ENCODE results near the gene PACRG. TPM values are rescaled to one million over a fixed set of nuclear protein-coding genes. Genes with fewer than 3 reads are reported as not detected.

PACRG gene
- total and polyA plus RNA-seq, 2 experiments from 2014 or later = 0.17 to 0.68 TPM

DNA sequence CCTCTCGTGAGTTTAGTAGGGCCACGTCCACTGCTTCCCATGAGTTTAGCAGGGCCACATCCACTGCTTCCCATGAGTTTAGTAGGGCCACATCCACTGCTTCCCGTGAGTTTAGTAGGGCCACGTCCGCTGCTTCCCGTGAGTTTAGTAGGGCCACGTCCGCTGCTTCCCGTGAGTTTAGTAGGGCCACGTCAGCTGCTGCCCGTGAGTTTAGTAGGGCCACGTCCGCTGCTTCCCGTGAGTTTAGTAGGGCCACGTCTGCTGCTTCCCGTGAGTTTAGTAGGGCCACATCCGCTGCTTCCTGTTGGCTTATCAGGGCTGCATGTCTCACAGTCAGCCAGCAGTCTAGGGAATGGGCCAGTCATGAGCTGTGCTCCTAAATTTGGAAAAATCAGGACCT lies 573.1 kb downstream of the PACRG start:
- H3K9me3 Mint-ChIP-seq = no peaks in the 10 kb centered on the region
- Histone ChIP-seq H3K9me2 (ENCODE audit: insufficient read depth) (peaks cover 3% of the 10 kb centered on the region; the same call in 1 of the 2 replicates), H4K20me1 (replicated peaks; ENCODE audit: insufficient read depth) (no peaks in the 10 kb centered on the region), H3K4me3 (no peak overlapping the region), H3K4me2 (no peak overlapping the region), H3K4me1 (ENCODE audit: insufficient read depth) (no peaks in the 10 kb centered on the region), H2AFZ (no peak overlapping the region), H3F3A (replicated peaks; ENCODE audit: low read depth) (no peaks in the 10 kb centered on the region), H3K27me3 (ENCODE audit: insufficient read depth) (no peaks in the 10 kb centered on the region), H3K27ac (ENCODE audit: low read depth) (no peak overlapping the region), H3K36me3 (ENCODE audit: insufficient read depth) (no peaks in the 10 kb centered on the region), H3K79me2 (replicated peaks; ENCODE audit: insufficient read depth) (no peaks in the 10 kb centered on the region)
- no peak overlapping the region for H3K4me3 Mint-ChIP-seq
- H3K27ac Mint-ChIP-seq = no peak overlapping the region
- H3K27me3 Mint-ChIP-seq (ENCODE audit: insufficient read depth, low read depth, poor library complexity) = peaks cover 7% of the 10 kb centered on the region
- no peak for ATAC-seq
- H3K36me3 Mint-ChIP-seq (ENCODE audit: low read depth) = no peaks in the 10 kb centered on the region
- TF ChIP-seq ZNF114 (CRISPR knock-in tag; IDR thresholded peaks at IDR 0.05) = no peak
- peaks cover 2% of the 10 kb centered on the region; the same call in 1 of the 3 replicates for H3K4me1 Mint-ChIP-seq
- no peak for DNase-seq (ENCODE audit: low spot score)

DNA sequence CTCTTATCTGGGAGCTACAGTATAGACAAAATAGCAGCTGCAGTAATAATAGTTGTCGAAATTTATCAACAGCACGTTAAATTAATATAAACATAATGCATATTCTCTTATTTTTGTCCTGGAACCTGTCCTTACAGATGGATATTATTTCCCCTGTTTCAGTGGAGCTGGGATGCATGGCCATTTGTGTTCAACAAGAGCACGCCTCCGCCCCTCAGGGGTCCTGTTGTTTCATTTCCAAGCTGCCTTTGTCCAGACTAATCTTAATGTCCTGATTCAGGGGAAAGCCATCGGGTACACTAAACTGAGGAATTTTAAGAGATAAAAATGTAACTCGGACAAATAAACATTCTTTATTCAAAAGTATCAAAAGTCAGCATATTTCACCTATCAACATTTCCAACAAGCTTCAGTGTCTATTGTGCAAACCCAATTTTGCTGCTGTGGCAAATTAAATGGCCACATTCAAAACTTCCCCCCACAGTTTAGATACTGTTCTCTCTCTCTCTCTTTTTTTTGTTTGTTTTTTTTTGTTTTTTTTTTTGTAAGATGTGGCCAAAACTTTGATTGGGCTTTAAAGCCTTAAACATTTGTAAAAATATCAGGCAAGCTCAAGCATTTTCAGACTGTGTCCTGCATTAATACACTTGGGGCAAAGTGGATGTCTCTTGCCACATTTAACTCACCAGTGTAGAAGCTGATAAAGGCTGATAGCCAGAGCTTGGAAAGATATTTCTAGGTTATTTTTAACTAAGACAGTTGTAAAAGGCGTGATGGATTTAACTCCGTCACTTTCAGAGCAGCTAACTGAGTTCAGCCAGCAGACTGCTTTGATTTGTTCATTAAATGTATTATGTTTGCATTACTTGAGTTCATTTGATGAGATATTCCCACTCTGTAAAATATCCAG lies 574.2 kb downstream of the PACRG start:
- H3K79me2 ChIP-seq (replicated peaks; ENCODE audit: insufficient read depth) = no peaks in the 10 kb centered on the region
- no peak overlapping the region for H3K4me3 ChIP-seq
- ATAC-seq (no peak), DNase-seq (ENCODE audit: low spot score) (no peak)
- Mint-ChIP-seq H3K4me1 (peaks cover 2% of the 10 kb centered on the region; the same call in 1 of the 3 replicates), H3K36me3 (ENCODE audit: low read depth) (no peaks in the 10 kb centered on the region), H3K27me3 (ENCODE audit: insufficient read depth, low read depth, poor library complexity) (peaks cover 7% of the 10 kb centered on the region), H3K4me3 (no peak overlapping the region), H3K9me3 (no peaks in the 10 kb centered on the region), H3K27ac (no peak overlapping the region)
- H3F3A ChIP-seq (replicated peaks; ENCODE audit: low read depth) = no peaks in the 10 kb centered on the region
- no peaks in the 10 kb centered on the region for H3K27me3 ChIP-seq (ENCODE audit: insufficient read depth)
- no peak overlapping the region for H3K27ac ChIP-seq (ENCODE audit: low read depth)
- H3K36me3 ChIP-seq (ENCODE audit: insufficient read depth) = no peaks in the 10 kb centered on the region
- H4K20me1 ChIP-seq (replicated peaks; ENCODE audit: insufficient read depth) = no peaks in the 10 kb centered on the region
- H3K4me1 ChIP-seq (ENCODE audit: insufficient read depth) = no peaks in the 10 kb centered on the region
- H3K4me2 ChIP-seq = no peak overlapping the region
- H3K9me2 ChIP-seq (ENCODE audit: insufficient read depth) = peaks cover 3% of the 10 kb centered on the region; the same call in 1 of the 2 replicates
- no peak overlapping the region for H2AFZ ChIP-seq
- TF ChIP-seq, protein P1, sequence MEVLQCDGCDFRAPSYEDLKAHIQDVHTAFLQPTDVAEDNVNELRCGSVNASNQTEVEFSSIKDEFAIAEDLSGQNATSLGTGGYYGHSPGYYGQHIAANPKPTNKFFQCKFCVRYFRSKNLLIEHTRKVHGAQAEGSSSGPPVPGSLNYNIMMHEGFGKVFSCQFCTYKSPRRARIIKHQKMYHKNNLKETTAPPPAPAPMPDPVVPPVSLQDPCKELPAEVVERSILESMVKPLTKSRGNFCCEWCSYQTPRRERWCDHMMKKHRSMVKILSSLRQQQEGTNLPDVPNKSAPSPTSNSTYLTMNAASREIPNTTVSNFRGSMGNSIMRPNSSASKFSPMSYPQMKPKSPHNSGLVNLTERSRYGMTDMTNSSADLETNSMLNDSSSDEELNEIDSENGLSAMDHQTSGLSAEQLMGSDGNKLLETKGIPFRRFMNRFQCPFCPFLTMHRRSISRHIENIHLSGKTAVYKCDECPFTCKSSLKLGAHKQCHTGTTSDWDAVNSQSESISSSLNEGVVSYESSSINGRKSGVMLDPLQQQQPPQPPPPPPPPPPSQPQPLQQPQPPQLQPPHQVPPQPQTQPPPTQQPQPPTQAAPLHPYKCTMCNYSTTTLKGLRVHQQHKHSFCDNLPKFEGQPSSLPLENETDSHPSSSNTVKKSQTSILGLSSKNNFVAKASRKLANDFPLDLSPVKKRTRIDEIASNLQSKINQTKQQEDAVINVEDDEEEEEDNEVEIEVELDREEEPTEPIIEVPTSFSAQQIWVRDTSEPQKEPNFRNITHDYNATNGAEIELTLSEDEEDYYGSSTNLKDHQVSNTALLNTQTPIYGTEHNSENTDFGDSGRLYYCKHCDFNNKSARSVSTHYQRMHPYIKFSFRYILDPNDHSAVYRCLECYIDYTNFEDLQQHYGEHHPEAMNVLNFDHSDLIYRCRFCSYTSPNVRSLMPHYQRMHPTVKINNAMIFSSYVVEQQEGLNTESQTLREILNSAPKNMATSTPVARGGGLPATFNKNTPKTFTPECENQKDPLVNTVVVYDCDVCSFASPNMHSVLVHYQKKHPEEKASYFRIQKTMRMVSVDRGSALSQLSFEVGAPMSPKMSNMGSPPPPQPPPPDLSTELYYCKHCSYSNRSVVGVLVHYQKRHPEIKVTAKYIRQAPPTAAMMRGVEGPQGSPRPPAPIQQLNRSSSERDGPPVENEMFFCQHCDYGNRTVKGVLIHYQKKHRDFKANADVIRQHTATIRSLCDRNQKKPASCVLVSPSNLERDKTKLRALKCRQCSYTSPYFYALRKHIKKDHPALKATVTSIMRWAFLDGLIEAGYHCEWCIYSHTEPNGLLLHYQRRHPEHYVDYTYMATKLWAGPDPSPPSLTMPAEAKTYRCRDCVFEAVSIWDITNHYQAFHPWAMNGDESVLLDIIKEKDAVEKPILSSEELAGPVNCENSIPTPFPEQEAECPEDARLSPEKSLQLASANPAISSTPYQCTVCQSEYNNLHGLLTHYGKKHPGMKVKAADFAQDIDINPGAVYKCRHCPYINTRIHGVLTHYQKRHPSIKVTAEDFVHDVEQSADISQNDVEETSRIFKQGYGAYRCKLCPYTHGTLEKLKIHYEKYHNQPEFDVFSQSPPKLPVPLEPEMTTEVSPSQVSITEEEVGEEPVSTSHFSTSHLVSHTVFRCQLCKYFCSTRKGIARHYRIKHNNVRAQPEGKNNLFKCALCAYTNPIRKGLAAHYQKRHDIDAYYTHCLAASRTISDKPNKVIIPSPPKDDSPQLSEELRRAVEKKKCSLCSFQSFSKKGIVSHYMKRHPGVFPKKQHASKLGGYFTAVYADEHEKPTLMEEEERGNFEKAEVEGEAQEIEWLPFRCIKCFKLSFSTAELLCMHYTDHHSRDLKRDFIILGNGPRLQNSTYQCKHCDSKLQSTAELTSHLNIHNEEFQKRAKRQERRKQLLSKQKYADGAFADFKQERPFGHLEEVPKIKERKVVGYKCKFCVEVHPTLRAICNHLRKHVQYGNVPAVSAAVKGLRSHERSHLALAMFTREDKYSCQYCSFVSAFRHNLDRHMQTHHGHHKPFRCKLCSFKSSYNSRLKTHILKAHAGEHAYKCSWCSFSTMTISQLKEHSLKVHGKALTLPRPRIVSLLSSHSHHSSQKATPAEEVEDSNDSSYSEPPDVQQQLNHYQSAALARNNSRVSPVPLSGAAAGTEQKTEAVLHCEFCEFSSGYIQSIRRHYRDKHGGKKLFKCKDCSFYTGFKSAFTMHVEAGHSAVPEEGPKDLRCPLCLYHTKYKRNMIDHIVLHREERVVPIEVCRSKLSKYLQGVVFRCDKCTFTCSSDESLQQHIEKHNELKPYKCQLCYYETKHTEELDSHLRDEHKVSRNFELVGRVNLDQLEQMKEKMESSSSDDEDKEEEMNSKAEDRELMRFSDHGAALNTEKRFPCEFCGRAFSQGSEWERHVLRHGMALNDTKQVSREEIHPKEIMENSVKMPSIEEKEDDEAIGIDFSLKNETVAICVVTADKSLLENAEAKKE (CRISPR knock-in tag; IDR thresholded peaks at IDR 0.05) = no peak
- TF ChIP-seq, protein P2, sequence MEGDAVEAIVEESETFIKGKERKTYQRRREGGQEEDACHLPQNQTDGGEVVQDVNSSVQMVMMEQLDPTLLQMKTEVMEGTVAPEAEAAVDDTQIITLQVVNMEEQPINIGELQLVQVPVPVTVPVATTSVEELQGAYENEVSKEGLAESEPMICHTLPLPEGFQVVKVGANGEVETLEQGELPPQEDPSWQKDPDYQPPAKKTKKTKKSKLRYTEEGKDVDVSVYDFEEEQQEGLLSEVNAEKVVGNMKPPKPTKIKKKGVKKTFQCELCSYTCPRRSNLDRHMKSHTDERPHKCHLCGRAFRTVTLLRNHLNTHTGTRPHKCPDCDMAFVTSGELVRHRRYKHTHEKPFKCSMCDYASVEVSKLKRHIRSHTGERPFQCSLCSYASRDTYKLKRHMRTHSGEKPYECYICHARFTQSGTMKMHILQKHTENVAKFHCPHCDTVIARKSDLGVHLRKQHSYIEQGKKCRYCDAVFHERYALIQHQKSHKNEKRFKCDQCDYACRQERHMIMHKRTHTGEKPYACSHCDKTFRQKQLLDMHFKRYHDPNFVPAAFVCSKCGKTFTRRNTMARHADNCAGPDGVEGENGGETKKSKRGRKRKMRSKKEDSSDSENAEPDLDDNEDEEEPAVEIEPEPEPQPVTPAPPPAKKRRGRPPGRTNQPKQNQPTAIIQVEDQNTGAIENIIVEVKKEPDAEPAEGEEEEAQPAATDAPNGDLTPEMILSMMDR (conservative IDR thresholded peaks at IDR 0.05; ENCODE audit: low read depth in 2 of 2) = no peak
- TF ChIP-seq EZH2 (IDR thresholded peaks at IDR 0.05; ENCODE audit: low read depth, unreplicated experiment) (no peak), CREB1 (CRISPR knock-in tag; IDR thresholded peaks at IDR 0.05; ENCODE audit: low read depth) (no peak), EZH2phosphoT487 (IDR thresholded peaks at IDR 0.05; ENCODE audit: unreplicated experiment) (no peak)
- TF ChIP-seq, protein P3, sequence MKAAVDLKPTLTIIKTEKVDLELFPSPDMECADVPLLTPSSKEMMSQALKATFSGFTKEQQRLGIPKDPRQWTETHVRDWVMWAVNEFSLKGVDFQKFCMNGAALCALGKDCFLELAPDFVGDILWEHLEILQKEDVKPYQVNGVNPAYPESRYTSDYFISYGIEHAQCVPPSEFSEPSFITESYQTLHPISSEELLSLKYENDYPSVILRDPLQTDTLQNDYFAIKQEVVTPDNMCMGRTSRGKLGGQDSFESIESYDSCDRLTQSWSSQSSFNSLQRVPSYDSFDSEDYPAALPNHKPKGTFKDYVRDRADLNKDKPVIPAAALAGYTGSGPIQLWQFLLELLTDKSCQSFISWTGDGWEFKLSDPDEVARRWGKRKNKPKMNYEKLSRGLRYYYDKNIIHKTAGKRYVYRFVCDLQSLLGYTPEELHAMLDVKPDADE (IDR thresholded peaks at IDR 0.05) = no peak
